ENCODE measurements around the gene PRIM2. TPM values are rescaled to one million over a fixed set of nuclear protein-coding genes. Genes with fewer than 3 reads are reported as not detected.

Gene PRIM2
- total and polyA plus RNA-seq, 11 donors = 1.6 to 5.4 (median 4.4) TPM

GRCh38 chr6:57312004-57312345, 5.5 kb upstream of the PRIM2 start:
- Histone ChIP-seq H3K27ac (no peak overlapping the region), H3K4me3 (no peak overlapping the region), H3K36me3 (no peaks in the 10 kb centered on the region), H3K9me3 (no peaks in the 10 kb centered on the region), H3K27me3 (no peaks in the 10 kb centered on the region), H3K4me1 (peaks cover 0 to 15% (median 5%) of the 10 kb centered on the region in 12 donors)
- DNase-seq (no peak), ATAC-seq (no peak)
- intact Hi-C loops (cut with DNase I) = loop anchor here in 5 of 10 donors (10.0 kb wide), 3 partner anchors 137 to 287 kb away; partner anchors contain the start of genes BAG2 (in 3 of the 5) and KIAA1586 (in 1 of the 5)
- WGBS, 4 donors = 76 to 96% (median 91%) methylated on average over 2 to 3 of the region's 3 CpGs
- no peak for TF ChIP-seq POLR2A (IDR thresholded peaks at IDR 0.05)
- TF ChIP-seq, protein P1, sequence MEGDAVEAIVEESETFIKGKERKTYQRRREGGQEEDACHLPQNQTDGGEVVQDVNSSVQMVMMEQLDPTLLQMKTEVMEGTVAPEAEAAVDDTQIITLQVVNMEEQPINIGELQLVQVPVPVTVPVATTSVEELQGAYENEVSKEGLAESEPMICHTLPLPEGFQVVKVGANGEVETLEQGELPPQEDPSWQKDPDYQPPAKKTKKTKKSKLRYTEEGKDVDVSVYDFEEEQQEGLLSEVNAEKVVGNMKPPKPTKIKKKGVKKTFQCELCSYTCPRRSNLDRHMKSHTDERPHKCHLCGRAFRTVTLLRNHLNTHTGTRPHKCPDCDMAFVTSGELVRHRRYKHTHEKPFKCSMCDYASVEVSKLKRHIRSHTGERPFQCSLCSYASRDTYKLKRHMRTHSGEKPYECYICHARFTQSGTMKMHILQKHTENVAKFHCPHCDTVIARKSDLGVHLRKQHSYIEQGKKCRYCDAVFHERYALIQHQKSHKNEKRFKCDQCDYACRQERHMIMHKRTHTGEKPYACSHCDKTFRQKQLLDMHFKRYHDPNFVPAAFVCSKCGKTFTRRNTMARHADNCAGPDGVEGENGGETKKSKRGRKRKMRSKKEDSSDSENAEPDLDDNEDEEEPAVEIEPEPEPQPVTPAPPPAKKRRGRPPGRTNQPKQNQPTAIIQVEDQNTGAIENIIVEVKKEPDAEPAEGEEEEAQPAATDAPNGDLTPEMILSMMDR (IDR thresholded peaks at IDR 0.05) = no peak

DNA sequence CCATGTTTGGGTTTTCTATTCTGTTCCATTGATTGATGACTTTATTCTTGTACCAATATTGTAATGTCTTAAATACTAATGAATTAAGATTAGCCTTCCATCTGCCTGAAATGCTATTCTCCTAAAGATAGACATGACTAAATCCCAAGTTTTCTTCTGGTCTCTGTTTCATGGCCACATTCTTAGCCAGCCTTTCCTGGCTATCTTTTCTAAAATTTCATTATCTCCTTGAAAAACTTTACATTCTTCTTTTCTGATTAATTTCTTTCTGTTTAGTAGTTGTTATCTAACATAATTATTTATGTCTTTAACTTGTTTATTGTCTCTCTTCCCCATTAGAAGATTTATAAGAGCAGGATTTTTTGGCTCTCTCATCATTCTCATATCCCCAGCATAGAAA, 4.4 kb upstream of the PRIM2 start:
- no peak for DNase-seq
- no peaks in the 10 kb centered on the region for H3K9me3 ChIP-seq
- peaks cover 0 to 19% (median 7%) of the 10 kb centered on the region in 12 donors for H3K4me1 ChIP-seq
- intact Hi-C loops (cut with DNase I) = loop anchor here in 5 of 10 donors (10.0 kb wide), 3 partner anchors 138 to 288 kb away; partner anchors contain the start of genes BAG2 (in 3 of the 5) and KIAA1586 (in 1 of the 5)
- no peaks in the 10 kb centered on the region for H3K27me3 ChIP-seq
- H3K4me3 ChIP-seq = no peak overlapping the region
- H3K27ac ChIP-seq = peak overlapping the region in 7 of 12 donors; percentile 35 to 83 (median 67)
- no peak for ATAC-seq
- TF ChIP-seq POLR2A (IDR thresholded peaks at IDR 0.05) = no peak
- TF ChIP-seq, protein P1 (IDR thresholded peaks at IDR 0.05) = no peak
- no peaks in the 10 kb centered on the region for H3K36me3 ChIP-seq

DNA sequence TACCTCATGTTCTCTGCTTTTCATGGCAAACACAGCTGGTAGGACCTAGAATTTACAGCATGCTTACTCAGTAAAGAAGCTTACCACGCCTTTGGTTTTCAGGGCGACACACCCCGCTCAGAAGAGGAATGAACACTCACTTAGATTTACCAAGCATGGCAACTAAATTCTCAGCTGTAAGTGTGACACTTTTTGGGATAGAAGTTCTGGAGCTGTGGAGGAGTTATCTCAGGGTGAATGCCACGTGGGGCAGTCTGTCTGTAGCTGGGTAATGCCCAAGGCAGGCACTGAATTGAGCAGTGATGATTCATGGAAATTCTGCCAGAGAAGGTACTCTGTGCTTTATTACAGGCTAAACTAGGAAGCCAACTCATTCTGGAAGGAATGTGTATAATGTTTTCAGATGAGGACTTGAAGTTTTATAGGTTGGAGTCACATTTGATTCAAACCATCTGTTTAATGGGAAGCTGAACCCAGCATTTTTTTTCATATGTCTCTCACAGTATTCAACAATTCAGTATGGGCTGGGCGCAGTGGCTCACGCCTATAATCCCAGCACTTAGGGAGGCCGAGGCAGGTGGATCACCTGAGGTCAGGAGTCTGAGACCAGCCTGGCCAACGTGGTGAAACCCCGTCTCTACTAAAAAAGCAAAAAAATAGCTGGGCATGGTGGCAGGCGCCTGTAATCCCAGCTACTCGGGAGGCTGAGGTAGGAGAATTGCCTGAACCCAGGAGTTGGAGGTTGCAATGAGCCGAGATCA, 3.5 kb upstream of the PRIM2 start:
- H3K9me3 ChIP-seq = no peaks in the 10 kb centered on the region
- H3K27me3 ChIP-seq = no peaks in the 10 kb centered on the region
- intact Hi-C loops (cut with DNase I) = loop anchor here in 6 of 10 donors (2.0 to 10.0 kb wide), 4 partner anchors 123 to 289 kb away; partner anchors contain the start of genes BAG2 (in 3 of the 6) and KIAA1586 (in 1 of the 6)
- ATAC-seq (peak; percentile 37 to 67 (median 57)), DNase-seq (no peak)
- no peak overlapping the region for H3K4me3 ChIP-seq
- TF ChIP-seq, protein P1 (IDR thresholded peaks at IDR 0.05) = no peak
- no peak for TF ChIP-seq POLR2A (IDR thresholded peaks at IDR 0.05)
- peaks cover 0 to 21% (median 9%) of the 10 kb centered on the region in 12 donors for H3K4me1 ChIP-seq
- H3K36me3 ChIP-seq = peaks cover 0 to under 1% (median 0%) of the 10 kb centered on the region in 9 donors
- peak overlapping the region in 8 of 12 donors; percentile 35 to 85 (median 60) for H3K27ac ChIP-seq
- 74 to 79% (median 76%) methylated on average over 10 to 12 of the region's 12 CpGs for WGBS, 4 donors

DNA sequence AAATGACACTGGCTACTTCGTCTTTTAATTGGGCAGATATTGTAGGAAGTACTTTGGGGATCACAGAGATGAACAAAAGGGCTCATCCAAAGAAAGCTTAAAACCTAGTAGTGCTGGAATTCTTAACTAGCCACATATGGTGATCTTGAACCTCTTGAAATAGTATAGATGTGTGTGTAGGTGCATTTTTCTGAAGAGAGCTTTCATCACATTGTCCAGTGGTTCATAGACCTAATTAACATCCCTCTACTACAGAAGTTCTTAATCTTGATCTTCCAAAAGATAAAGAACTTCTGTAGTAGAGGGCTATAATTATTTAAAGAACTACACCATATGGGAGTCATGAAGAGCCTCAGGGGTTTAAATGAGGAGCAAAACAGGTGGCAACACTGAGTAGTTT, 2.3 kb upstream of the PRIM2 start:
- Histone ChIP-seq H3K9me3 (no peaks in the 10 kb centered on the region), H3K4me3 (no peak overlapping the region), H3K27ac (peak overlapping the region in 1 of 12 donors; percentile 83), H3K4me1 (peaks cover 0 to 21% (median 9%) of the 10 kb centered on the region in 12 donors), H3K27me3 (no peaks in the 10 kb centered on the region), H3K36me3 (peaks cover 0 to 13% (median 4%) of the 10 kb centered on the region in 9 donors)
- no peak for ATAC-seq
- DNase-seq = no peak
- 77 to 85% (median 80%) methylated on average over 1 of the region's 1 CpG for WGBS, 4 donors
- TF ChIP-seq POLR2A (IDR thresholded peaks at IDR 0.05) = no peak
- TF ChIP-seq, protein P1 (IDR thresholded peaks at IDR 0.05) = no peak
- intact Hi-C loops (cut with DNase I) = loop anchor here in 9 of 10 donors (2.0 to 10.0 kb wide), 11 partner anchors 93 to 413 kb away; partner anchors contain the start of genes BAG2 (in 5 of the 9), RAB23 (in 3 of the 9), BEND6 (in 1 of the 9) and KIAA1586 (in 1 of the 9)
